Upper lobe of right lung (tissue), 1 donor: ENCODE data around the gene DNTTIP2. TPM values are rescaled to one million over a fixed set of nuclear protein-coding genes. Genes with fewer than 3 reads are reported as not detected.
"Not testable (repeated sequence)": the region's sequence is repeated elsewhere in the genome, so short reads cannot be mapped to it uniquely, and the experiment has no call there.

Experiments
- ATAC-seq: fragments of 200-7000 bp; cut with Tn5 transposase; one replicate; pipeline ENCODE4 v1.9.1; 2020; ENCODE audit warnings: mild to moderate bottlenecking, moderate library complexity
- DNase-seq: peaks from one replicate; pipeline ENCODE4 v3.0.0-alpha.2; 2020
- H3K27ac ChIP-seq: fragments of 200-600 bp; one replicate; pipeline ENCODE4 v1.8.0; 2022
- H3K27me3 ChIP-seq: fragments of 200-600 bp; one replicate; pipeline ENCODE4 v1.8.0; 2022; ENCODE audit warnings: mild to moderate bottlenecking
- H3K36me3 ChIP-seq: fragments of 200-600 bp; one replicate; pipeline ENCODE4 v1.8.0; 2022
- H3K4me1 ChIP-seq: fragments of 200-600 bp; one replicate; pipeline ENCODE4 v1.8.0; 2022
- H3K4me3 ChIP-seq: fragments of 200-600 bp; one replicate; pipeline ENCODE4 v1.8.0; 2022; ENCODE audit warnings: mild to moderate bottlenecking
- H3K9me3 ChIP-seq: fragments of 200-600 bp; one replicate; pipeline ENCODE4 v1.8.0; 2022
- intact Hi-C: fragments of 100-400 bp; cut with DNase I; formaldehyde crosslinking; loops from one replicate; pipeline ENCODE4 v1.11.0; 2022
- total RNA-seq: library from RNA; stranded (reverse); fragmentation: NEBNext Ultra II Directional; extraction: Animal tissue kit (Norgen Biotek cat#: 25700); gene quantifications from one replicate; pipeline ENCODE4 v1.2.1, GENCODE V29; 2021
- TF ChIP-seq, protein P1 (sequence below): fragments of 200-600 bp; IDR thresholded peaks from one replicate; pipeline ENCODE4 v1.8.0; 2022; ENCODE audit warnings: antibody characterized with exemption
- donor health status: DM: no; HTN: yes; CAD: no; lungs with severe emphysema.

DNTTIP2 gene
- total RNA-seq, 1 donor from 2014 or later, result 49.0 TPM

- no peak for ATAC-seq
- Histone ChIP-seq H3K9me3 (no peaks in the 10 kb centered on the region), H3K27me3 (no peaks in the 10 kb centered on the region), H3K27ac (no peak overlapping the region), H3K4me3 (no peak overlapping the region), H3K36me3 (no peaks in the 10 kb centered on the region), H3K4me1 (peaks cover 3% of the 10 kb centered on the region)
- intact Hi-C loops, result no loop called here
- TF ChIP-seq, protein P1, sequence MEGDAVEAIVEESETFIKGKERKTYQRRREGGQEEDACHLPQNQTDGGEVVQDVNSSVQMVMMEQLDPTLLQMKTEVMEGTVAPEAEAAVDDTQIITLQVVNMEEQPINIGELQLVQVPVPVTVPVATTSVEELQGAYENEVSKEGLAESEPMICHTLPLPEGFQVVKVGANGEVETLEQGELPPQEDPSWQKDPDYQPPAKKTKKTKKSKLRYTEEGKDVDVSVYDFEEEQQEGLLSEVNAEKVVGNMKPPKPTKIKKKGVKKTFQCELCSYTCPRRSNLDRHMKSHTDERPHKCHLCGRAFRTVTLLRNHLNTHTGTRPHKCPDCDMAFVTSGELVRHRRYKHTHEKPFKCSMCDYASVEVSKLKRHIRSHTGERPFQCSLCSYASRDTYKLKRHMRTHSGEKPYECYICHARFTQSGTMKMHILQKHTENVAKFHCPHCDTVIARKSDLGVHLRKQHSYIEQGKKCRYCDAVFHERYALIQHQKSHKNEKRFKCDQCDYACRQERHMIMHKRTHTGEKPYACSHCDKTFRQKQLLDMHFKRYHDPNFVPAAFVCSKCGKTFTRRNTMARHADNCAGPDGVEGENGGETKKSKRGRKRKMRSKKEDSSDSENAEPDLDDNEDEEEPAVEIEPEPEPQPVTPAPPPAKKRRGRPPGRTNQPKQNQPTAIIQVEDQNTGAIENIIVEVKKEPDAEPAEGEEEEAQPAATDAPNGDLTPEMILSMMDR, result no peak
- no peak for DNase-seq
These were observed 41.0 kb downstream of the DNTTIP2 start for GRCh38 chr1:93837961-93838360.

- H3K4me3 ChIP-seq, intact Hi-C loops, H3K36me3 ChIP-seq, DNase-seq, H3K27ac ChIP-seq, H3K4me1 ChIP-seq, ATAC-seq, H3K9me3 ChIP-seq, H3K27me3 ChIP-seq: not testable (repeated sequence)
These were observed 45.7 kb downstream of the DNTTIP2 start for GRCh38 chr1:93833293-93833692.

GRCh38 chr1:93829061-93829460 lies 49.9 kb downstream of the DNTTIP2 start:
- Histone ChIP-seq H3K27ac (no peak overlapping the region), H3K27me3 (no peaks in the 10 kb centered on the region), H3K36me3 (no peaks in the 10 kb centered on the region), H3K9me3 (no peaks in the 10 kb centered on the region), H3K4me3 (no peak overlapping the region), H3K4me1 (no peaks in the 10 kb centered on the region)
- intact Hi-C loops, result no loop called here
- ATAC-seq (no peak), DNase-seq (no peak)
- TF ChIP-seq, protein P1, result no peak

- Histone ChIP-seq H3K4me1 (no peaks in the 10 kb centered on the region), H3K9me3 (no peaks in the 10 kb centered on the region), H3K27ac (no peak overlapping the region), H3K27me3 (no peaks in the 10 kb centered on the region), H3K36me3 (no peaks in the 10 kb centered on the region), H3K4me3 (no peak overlapping the region)
- TF ChIP-seq, protein P1, result no peak
- no peak for ATAC-seq
- intact Hi-C loops, result no loop called here
- no peak for DNase-seq
These were observed 50.6 kb downstream of the DNTTIP2 start for GRCh38 chr1:93828367-93828755.

- ATAC-seq, result no peak
- no peaks in the 10 kb centered on the region for H3K9me3 ChIP-seq
- H3K27ac ChIP-seq, result no peak overlapping the region
- no peaks in the 10 kb centered on the region for H3K36me3 ChIP-seq
- DNase-seq, result no peak
- H3K27me3 ChIP-seq, result no peaks in the 10 kb centered on the region
- H3K4me3 ChIP-seq, result no peak overlapping the region
- H3K4me1 ChIP-seq, result no peaks in the 10 kb centered on the region
- intact Hi-C loops, result no loop called here
- TF ChIP-seq, protein P1, result no peak
These were observed 51.2 kb downstream of the DNTTIP2 start for GRCh38 chr1:93827633-93828366.

DNA sequence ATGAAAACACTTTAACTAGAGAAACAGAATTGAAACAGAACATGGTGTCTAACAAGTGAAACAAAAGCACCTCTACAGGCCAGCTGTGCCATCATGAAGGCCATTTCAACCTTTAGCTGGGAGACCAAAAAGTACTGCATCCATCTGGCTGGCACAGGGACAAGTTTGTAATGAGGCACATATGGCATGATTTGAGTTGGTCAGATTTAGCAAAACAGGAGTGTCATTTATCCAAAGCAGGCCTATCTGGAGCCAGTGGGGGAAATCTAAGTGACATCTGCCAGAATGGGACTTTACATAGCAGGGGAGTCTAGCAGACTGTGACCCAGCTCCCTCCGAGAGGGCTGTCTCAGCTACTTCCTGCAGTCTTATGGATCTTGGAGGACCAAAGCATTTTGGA lies 51.9 kb downstream of the DNTTIP2 start:
- no peaks in the 10 kb centered on the region for H3K9me3 ChIP-seq
- no peak overlapping the region for H3K27ac ChIP-seq
- TF ChIP-seq, protein P1, result no peak
- ATAC-seq, result no peak
- intact Hi-C loops, result no loop called here
- no peaks in the 10 kb centered on the region for H3K4me1 ChIP-seq
- no peaks in the 10 kb centered on the region for H3K36me3 ChIP-seq
- no peak for DNase-seq
- H3K4me3 ChIP-seq, result no peak overlapping the region
- H3K27me3 ChIP-seq, result no peaks in the 10 kb centered on the region
